HepG2 (cell line): ENCODE results near the gene RBM8A. TPM values are rescaled to one million over a fixed set of nuclear protein-coding genes. Genes with fewer than 3 reads are reported as not detected.
A peak's percentile ranks its signal among the peaks of the same experiment; 100 is the strongest.

Source experiments
- ATAC-seq: fragments of 200-7000 bp; cut with Tn5 transposase; 3 replicates; pipeline ENCODE4 v1.9.1; 2020; ENCODE audit warnings: mild to moderate bottlenecking, moderate library complexity
- BruUV-seq: library from RNA; stranded (reverse); fragments of 400-500 nt; replicated peaks from 2 replicates; lab custom pipeline; 2021; lab: Mats Ljungman, UMichigan
- CTCF ChIA-PET: fragments of 300-600 bp; formaldehyde crosslinking; extraction: SDS; loops from one replicate; lab custom pipeline; 2021; ENCODE audit warnings: low total read pairs, inconsistent platforms, low intra/inter-chr PET ratio; lab: Yijun Ruan, JAX
- POLR2A ChIA-PET: fragments of 350-600 bp; sonication (Branson Sonifier 250); formaldehyde crosslinking; loops from one replicate; lab custom pipeline; 2020; ENCODE audit warnings: antibody characterized with exemption, inconsistent platforms; lab: Yijun Ruan, JAX
- DNase-seq: peaks from one replicate; pipeline ENCODE4 v3.0.0-alpha.2; 2015; ENCODE audit warnings: low spot score
- FAIRE-seq: peaks from 3 replicates; lab custom pipeline; 2011; peaks lifted over from hg19 to GRCh38; lab: Jason Lieb, UNC
- H2AFZ ChIP-seq: one replicate; pipeline ENCODE4 v1.6.1; 2011; ENCODE audit warnings: low read length, inconsistent platforms
- H3K27ac ChIP-seq: fragments of 300-600 bp; 3 replicates; pipeline ENCODE4 v1.8.0; 2011; ENCODE audit warnings: mixed run types, mild to moderate bottlenecking, mixed read lengths, low read length, inconsistent platforms; ENCODE audit not compliant: insufficient read depth; ENCODE audit errors: extremely low read length
- H3K27me3 ChIP-seq, 2 experiments: fragments of 200-600 bp in 1 of 2; 2 replicates in 1 of 2; 3 replicates in 1 of 2; pipeline versions ENCODE4 v1.6.0 to v1.8.0; 2011; ENCODE audit warnings: low read length in 2 of 2, mild to moderate bottlenecking in 2 of 2, moderate library complexity in 2 of 2, inconsistent platforms in 1 of 2; ENCODE audit not compliant: insufficient read depth in 2 of 2, control insufficient read depth in 1 of 2
- H3K36me3 ChIP-seq, 2 experiments: fragments of 200-600 bp in 1 of 2; replicated peaks in 1 of 2; 2 replicates in 1 of 2; 3 replicates in 1 of 2; pipeline versions ENCODE4 v1.5.1 to v1.8.0; 2011; ENCODE audit warnings: low read length in 2 of 2, inconsistent platforms in 1 of 2; ENCODE audit not compliant: insufficient read depth in 2 of 2, control insufficient read depth in 1 of 2
- H3K4me1 ChIP-seq: 2 replicates; pipeline ENCODE4 v1.5.1; 2012; ENCODE audit warnings: low read length, inconsistent platforms; ENCODE audit not compliant: insufficient read depth
- H3K4me2 ChIP-seq: 2 replicates; pipeline ENCODE4 v1.6.0; 2011; ENCODE audit warnings: low read depth, low read length, inconsistent platforms
- H3K4me3 ChIP-seq, 3 experiments: fragments of 200-600 bp in 1 of 3; sonication (generic), shearing (Covaris generic) in 1 of 3; replicated peaks in 1 of 3; 2 replicates each; pipeline ENCODE4 v1.5.1; 2011 to 2016; ENCODE audit warnings: low read length in 3 of 3, inconsistent platforms in 2 of 3, low read depth in 2 of 3, mild to moderate bottlenecking in 2 of 3, control low read depth in 1 of 3, mixed read lengths in 1 of 3; ENCODE audit not compliant: insufficient read depth in 1 of 3
- H3K79me2 ChIP-seq: one replicate; pipeline ENCODE4 v1.6.1; 2011; ENCODE audit warnings: low read length, inconsistent platforms; ENCODE audit not compliant: insufficient read depth
- H3K9ac ChIP-seq: 2 replicates; pipeline ENCODE4 v1.6.0; 2011; ENCODE audit warnings: mild to moderate bottlenecking, low read depth, low read length, inconsistent platforms; ENCODE audit not compliant: insufficient read depth
- H3K9me3 ChIP-seq: 2 replicates; pipeline ENCODE4 v1.5.1; 2012; ENCODE audit warnings: mild to moderate bottlenecking, low read length
- H4K20me1 ChIP-seq: 2 replicates; pipeline ENCODE4 v1.6.0; 2011; ENCODE audit warnings: inconsistent platforms, mild to moderate bottlenecking, low read length, moderate library complexity; ENCODE audit not compliant: insufficient read depth
- CBX5 ChIP-seq: sonication (generic); formaldehyde crosslinking; IDR thresholded peaks from 2 replicates; pipeline ENCODE4 v1.4.0; 2020; ENCODE audit warnings: missing genetic modification reagents, borderline replicate concordance
- IRX3 ChIP-seq: sonication (generic); formaldehyde crosslinking; IDR thresholded peaks from 2 replicates; pipeline ENCODE4 v1.8.1; 2023; ENCODE audit warnings: mild to moderate bottlenecking, low read depth, missing genetic modification reagents, borderline replicate concordance
- MXD1 ChIP-seq: sonication (generic); formaldehyde crosslinking; IDR thresholded peaks from 2 replicates; pipeline ENCODE4 v1.4.0; 2020; ENCODE audit warnings: mild to moderate bottlenecking, missing genetic modification reagents
- PBX2 ChIP-seq: IDR thresholded peaks from 2 replicates; pipeline ENCODE4 v1.6.1; 2016; ENCODE audit warnings: control low read depth
- POGK ChIP-seq: sonication (generic); formaldehyde crosslinking; conservative IDR thresholded peaks from 2 replicates; pipeline ENCODE4 v1.8.0; 2022; ENCODE audit warnings: mild to moderate bottlenecking, moderate library complexity, missing genetic modification reagents
- SRSF4 ChIP-seq: fragments of 200-400 bp; formaldehyde crosslinking; IDR thresholded peaks from one replicate; pipeline ENCODE4 v1.6.1; 2018; ENCODE audit warnings: mild to moderate bottlenecking, low read depth, low read length, moderate library complexity; ENCODE audit not compliant: poor library complexity, severe bottlenecking
- TFAP4 ChIP-seq: sonication (generic); IDR thresholded peaks from 2 replicates; pipeline ENCODE4 v1.6.1; 2016; ENCODE audit warnings: low read depth, borderline replicate concordance
- ZNF296 ChIP-seq: sonication (generic); formaldehyde crosslinking; conservative IDR thresholded peaks from 2 replicates; pipeline ENCODE4 v1.5.0; 2020; ENCODE audit warnings: mild to moderate bottlenecking, missing genetic modification reagents
- ZNF629 ChIP-seq: sonication (generic); formaldehyde crosslinking; conservative IDR thresholded peaks from 2 replicates; pipeline ENCODE4 v1.5.0; 2020; ENCODE audit warnings: missing genetic modification reagents
- ZNF674 ChIP-seq: sonication (generic); formaldehyde crosslinking; IDR thresholded peaks from 2 replicates; pipeline ENCODE4 v1.5.0; 2020; ENCODE audit warnings: low read depth, mild to moderate bottlenecking, missing genetic modification reagents
- ZNF891 ChIP-seq: sonication (generic); formaldehyde crosslinking; IDR thresholded peaks from 2 replicates; pipeline ENCODE4 v1.5.0; 2020; ENCODE audit warnings: mild to moderate bottlenecking, missing genetic modification reagents
- WGBS: methylation state at CpG from one replicate; pipeline ENCODE4 v1.1.6; 2017; ENCODE audit warnings: low lambda C conversion rate; 5-methylcytosine and 5-hydroxymethylcytosine counted together
- in situ Hi-C: cut with HindIII; loops from 2 replicates; pipeline ENCODE4 v1.10.0; 2017; ENCODE audit warnings: low pct_unique_long_range_greater_than_20kb; ENCODE audit not compliant: extremely low pct_ligation_motif_present
- intact Hi-C: fragments of 100-400 bp; cut with micrococcal nuclease; formaldehyde crosslinking; loops from one replicate; pipeline ENCODE4 v1.10.0; 2022; ENCODE audit not compliant: unreplicated experiment
- polyA plus RNA-seq, 8 experiments: library from polyadenylated mRNA; depleted of rRNA in 3 of 8; stranded (reverse) in 7 of 8; unstranded in 1 of 8; fragments of >200 nt; fragmentation: Illumina TruSeq in 4 of 8; extraction: Trizol in 4 of 8; gene quantifications; 2 replicates each; pipeline versions ENCODE4 v1.2.1 to v1.2.3, GENCODE V29; 2011 to 2016; ENCODE audit warnings: low read depth in 4 of 8, missing spikeins in 1 of 8, mixed read lengths in 1 of 8; ENCODE audit not compliant: insufficient read depth in 1 of 8
- total RNA-seq, 5 experiments: library from RNA; depleted of rRNA; stranded (reverse); fragments of >200 nt; fragmentation: Illumina TruSeq; extraction: Trizol; gene quantifications; 2 replicates each; pipeline ENCODE4 v1.2.3, GENCODE V29; 2016; ENCODE audit warnings: low read depth in 1 of 5

RBM8A gene
- total and polyA plus RNA-seq, 2 of the 13 experiments (the other 11 are each of a cell fraction or from before 2014, with no cell fraction given): 106 to 162 TPM

GRCh38 chr1:145927063-145927886, at the start of gene RBM8A (continued):
- TF ChIP-seq CBX5 (CRISPR knock-in tag): peak; percentile 48; the same call in 1 of the 2 replicates
- no peak; the same call in 1 of the 2 replicates for TF ChIP-seq PBX2 (CRISPR knock-in tag)
- no peak; the same call in 1 of the 2 replicates for TF ChIP-seq POGK (CRISPR knock-in tag)
- TF ChIP-seq ZNF629: no peak
- TF ChIP-seq IRX3 (CRISPR knock-in tag): no peak

GRCh38 chr1:145977016-145977415, 49.7 kb upstream of the RBM8A start:
- peaks cover 66% of the 10 kb centered on the region for H3K4me1 ChIP-seq
- no peaks in the 10 kb centered on the region for H4K20me1 ChIP-seq
- no peaks in the 10 kb centered on the region for H3K27me3 ChIP-seq
- DNase-seq (no peak), ATAC-seq (no peak), FAIRE-seq (no peak)
- BruUV-seq: no TSS peak
- no peak overlapping the region for H3K27ac ChIP-seq
- no peaks in the 10 kb centered on the region for H3K79me2 ChIP-seq
- H3K4me2 ChIP-seq: no peak overlapping the region; the same call in 1 of the 2 replicates
- H3K9me3 ChIP-seq: no peaks in the 10 kb centered on the region
- TF ChIP-seq MXD1 (CRISPR knock-in tag) (no peak), ZNF674 (CRISPR knock-in tag) (no peak), SRSF4 (no peak), ZNF891 (CRISPR knock-in tag) (no peak), TFAP4 (no peak), ZNF296 (no peak)
- H3K36me3 ChIP-seq: no peaks in the 10 kb centered on the region
- ChIA-PET CTCF (interaction anchor here (1.3 to 4.4 kb wide), 3 partner anchors 30 to 56 kb away, joined by 3 to 60 read pairs (median 23); no protein-coding TSS in a partner anchor), POLR2A (no interaction called here)
- intact Hi-C loops: loop anchor here (1.0 to 5.0 kb wide), 2 partner anchors 30 to 85 kb away; no protein-coding TSS in a partner anchor
- H3K9ac ChIP-seq: no peak overlapping the region
- H3K4me3 ChIP-seq: no peak overlapping the region
- no peak overlapping the region for H2AFZ ChIP-seq
- WGBS: 91% methylated on average over 4 of the region's 5 CpGs
- in situ Hi-C loops: loop anchor here (5.0 kb wide), 1 partner anchor 35 kb away; no protein-coding TSS in a partner anchor
